Subcutaneous adipose tissue (tissue), 4 donors: Measurements from ENCODE around the gene USP31. TPM values are rescaled to one million over a fixed set of nuclear protein-coding genes. Genes with fewer than 3 reads are reported as not detected.

Source experiments
- total RNA-seq, 4 donors: library from RNA; depleted of rRNA; stranded (reverse); fragments of >200 nt; gene quantifications; one replicate each; pipeline ENCODE4 v1.1.0, GENCODE V29; 2016
- TF ChIP-seq, protein P1 (sequence below): fragments of 450-650 bp; IDR thresholded peaks from one replicate; pipeline ENCODE4 v1.5.1; 2016; ENCODE audit warnings: low read depth, mild to moderate bottlenecking, control low read depth, antibody characterized with exemption, moderate library complexity

USP31 gene
- total RNA-seq, 4 donors from 2014 or later: 6.3 to 18.6 (median 13.2) TPM

DNA sequence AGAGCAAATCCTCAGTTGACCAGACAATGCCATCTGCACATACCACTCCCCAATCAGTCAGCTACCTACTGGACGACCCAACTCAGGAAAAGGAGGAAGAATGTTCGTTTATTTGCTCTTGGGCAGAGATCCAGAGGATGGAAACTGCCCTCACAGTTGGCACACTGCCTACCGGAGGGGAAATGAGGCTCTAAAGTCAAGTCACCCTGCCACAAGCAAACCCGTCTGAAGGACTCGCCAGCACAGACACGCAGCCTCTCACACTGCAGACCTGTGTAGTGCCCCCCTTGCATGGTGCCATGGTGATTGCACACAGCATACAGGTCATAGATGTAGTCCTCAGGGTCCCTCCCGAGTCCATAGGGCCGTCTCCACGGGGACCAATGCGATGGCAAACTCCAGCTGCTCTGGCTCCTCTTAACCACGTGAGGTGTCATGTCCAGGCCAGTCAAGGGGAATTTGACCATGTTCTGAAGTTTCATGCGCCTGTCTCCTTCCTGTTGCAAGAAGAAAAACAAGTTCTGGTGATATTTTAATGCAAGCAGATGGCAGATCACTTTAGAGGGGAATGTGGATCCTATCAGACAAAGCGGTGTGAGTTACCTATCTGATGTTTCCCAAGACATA, 69.5 kb downstream of the USP31 start:
- TF ChIP-seq, protein P1, sequence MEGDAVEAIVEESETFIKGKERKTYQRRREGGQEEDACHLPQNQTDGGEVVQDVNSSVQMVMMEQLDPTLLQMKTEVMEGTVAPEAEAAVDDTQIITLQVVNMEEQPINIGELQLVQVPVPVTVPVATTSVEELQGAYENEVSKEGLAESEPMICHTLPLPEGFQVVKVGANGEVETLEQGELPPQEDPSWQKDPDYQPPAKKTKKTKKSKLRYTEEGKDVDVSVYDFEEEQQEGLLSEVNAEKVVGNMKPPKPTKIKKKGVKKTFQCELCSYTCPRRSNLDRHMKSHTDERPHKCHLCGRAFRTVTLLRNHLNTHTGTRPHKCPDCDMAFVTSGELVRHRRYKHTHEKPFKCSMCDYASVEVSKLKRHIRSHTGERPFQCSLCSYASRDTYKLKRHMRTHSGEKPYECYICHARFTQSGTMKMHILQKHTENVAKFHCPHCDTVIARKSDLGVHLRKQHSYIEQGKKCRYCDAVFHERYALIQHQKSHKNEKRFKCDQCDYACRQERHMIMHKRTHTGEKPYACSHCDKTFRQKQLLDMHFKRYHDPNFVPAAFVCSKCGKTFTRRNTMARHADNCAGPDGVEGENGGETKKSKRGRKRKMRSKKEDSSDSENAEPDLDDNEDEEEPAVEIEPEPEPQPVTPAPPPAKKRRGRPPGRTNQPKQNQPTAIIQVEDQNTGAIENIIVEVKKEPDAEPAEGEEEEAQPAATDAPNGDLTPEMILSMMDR: no peak

- TF ChIP-seq, protein P1: no peak
Measured at GRCh38 chr16:23074423-23074822, 74.8 kb downstream of the USP31 start.

DNA sequence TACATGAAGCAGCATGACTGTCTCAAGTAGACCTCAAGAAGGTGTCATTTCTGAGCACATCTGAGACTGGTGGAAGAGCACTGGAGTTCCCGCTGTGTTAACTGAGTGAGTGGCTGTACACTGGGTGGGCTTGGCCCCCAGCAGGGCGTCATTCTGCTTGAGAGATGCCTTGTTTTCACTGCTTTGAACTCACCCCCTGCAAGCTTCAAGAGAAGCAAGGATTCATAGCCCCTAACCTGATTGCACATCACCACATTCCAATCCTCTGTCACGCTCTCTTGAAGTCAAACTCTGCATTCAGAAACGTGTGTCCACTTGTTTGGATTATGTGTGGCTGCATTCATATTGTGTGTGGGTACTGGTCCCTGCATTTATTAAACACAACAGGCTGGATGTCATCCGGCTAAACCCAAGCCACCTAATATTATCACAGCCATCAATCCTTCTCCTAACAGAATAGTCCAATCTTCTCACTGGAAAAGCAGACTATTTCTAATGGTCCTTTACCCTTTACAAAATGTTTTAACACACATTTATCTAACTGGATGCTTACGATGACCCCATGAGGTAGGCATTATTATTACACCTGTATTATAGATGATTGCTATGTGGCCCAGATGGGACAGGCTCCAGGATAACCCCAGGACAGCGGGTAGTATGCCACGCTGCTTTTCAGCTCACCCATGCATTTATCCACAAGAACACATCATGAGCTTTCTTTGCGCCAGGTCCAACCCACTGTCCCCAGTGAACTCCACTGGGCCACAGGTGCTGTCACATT, 76.3 kb downstream of the USP31 start:
- TF ChIP-seq, protein P1: no peak

- TF ChIP-seq, protein P1: no peak
Measured at GRCh38 chr16:23072084-23072599, 77.1 kb downstream of the USP31 start.

- TF ChIP-seq, protein P1: no peak
Measured at GRCh38 chr16:23071196-23072083, 77.8 kb downstream of the USP31 start.

DNA sequence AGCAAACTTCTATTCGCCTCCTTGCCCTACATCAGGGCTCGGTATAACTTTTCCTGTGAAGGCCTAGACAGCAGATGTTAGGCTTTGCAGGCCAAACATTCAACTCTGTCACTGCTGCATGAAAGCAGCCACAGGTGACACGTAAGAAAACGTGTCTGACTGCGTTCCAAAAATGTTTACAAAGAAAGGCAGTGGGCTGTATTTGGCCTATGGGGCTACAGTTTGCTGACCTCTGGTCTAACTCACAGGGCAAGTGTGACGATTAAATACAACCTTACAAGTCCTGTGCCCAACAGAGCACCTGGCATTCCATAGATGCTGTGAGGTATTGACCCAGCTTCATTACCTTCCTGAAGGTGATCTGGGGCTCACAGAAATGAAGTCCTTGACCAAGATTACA, 79.4 kb downstream of the USP31 start:
- TF ChIP-seq, protein P1: no peak
